Muscle layer of colon (tissue), 2 donors: ENCODE measurements around the gene SPEF1.
"Not testable (repeated sequence)": the region's sequence is repeated elsewhere in the genome, so short reads cannot be mapped to it uniquely, and the experiment has no call there.

Source experiments
- H3K27ac ChIP-seq: one replicate; pipeline ENCODE4 v1.7.0; 2013; ENCODE audit warnings: low read depth, mild to moderate bottlenecking, low read length, moderate library complexity
- H3K27me3 ChIP-seq, 2 donors: one replicate each; pipeline ENCODE4 v1.7.0; 2013; ENCODE audit warnings: low read length in 2 of 2, mild to moderate bottlenecking in 2 of 2; ENCODE audit not compliant: insufficient read depth in 2 of 2, control insufficient read depth in 1 of 2
- H3K36me3 ChIP-seq: one replicate; pipeline ENCODE4 v1.7.0; 2013; ENCODE audit warnings: mild to moderate bottlenecking, low read length; ENCODE audit not compliant: insufficient read depth
- H3K4me1 ChIP-seq: one replicate; pipeline ENCODE4 v1.7.0; 2013; ENCODE audit warnings: mild to moderate bottlenecking, low read length; ENCODE audit not compliant: insufficient read depth
- H3K4me3 ChIP-seq, 2 donors: one replicate each; pipeline ENCODE4 v1.7.0; 2013; ENCODE audit warnings: low read length in 2 of 2, low read depth in 1 of 2, mild to moderate bottlenecking in 1 of 2, moderate library complexity in 1 of 2
- H3K9ac ChIP-seq: one replicate; pipeline ENCODE4 v1.7.0; 2013; ENCODE audit warnings: low read length
- H3K9me3 ChIP-seq: one replicate; pipeline ENCODE4 v1.7.0; 2013; ENCODE audit warnings: mild to moderate bottlenecking, low read length
- donor health status: abdominal sarcoma.
- donor health status: Adenocarcinoma of cecum.

SPEF1 gene

DNA sequence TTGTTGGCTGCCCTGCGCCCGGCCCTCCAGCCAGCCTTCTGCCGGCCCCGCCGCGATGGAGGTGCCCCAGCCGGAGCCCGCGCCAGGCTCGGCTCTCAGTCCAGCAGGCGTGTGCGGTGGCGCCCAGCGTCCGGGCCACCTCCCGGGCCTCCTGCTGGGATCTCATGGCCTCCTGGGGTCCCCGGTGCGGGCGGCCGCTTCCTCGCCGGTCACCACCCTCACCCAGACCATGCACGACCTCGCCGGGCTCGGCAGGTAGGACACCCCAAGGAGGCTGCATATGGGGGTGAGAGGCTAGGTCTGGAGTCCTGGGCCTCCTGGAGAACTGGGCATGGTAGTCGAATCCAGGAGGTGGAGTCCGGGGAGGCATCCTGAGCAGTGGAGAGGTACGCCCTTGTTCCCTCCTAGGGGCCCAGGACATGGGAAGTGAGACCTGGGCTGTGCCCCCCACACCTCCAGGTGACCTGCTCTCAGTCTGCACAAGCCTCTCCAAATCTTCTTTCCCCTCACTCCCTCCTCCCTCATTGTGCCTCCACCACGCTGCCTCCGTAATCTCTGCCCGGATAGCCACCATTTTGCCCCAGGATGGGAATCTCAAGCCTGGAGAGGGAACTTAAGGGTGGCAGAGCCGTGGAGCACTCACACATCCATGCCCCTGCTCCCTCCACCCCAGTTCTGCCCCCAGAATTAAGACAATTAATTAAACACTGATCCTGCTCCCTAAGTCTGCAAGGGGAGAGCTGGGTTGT lies 15.4 kb upstream of the SPEF1 start:
- peak overlapping the region; percentile 53 to 61 for H3K4me3 ChIP-seq
- peaks cover 41% of the 10 kb centered on the region for H3K4me1 ChIP-seq
- H3K27me3 ChIP-seq, result no peaks in the 10 kb centered on the region
- peaks cover 25% of the 10 kb centered on the region for H3K36me3 ChIP-seq
- H3K9me3 ChIP-seq, result no peaks in the 10 kb centered on the region
- H3K27ac ChIP-seq, result peak overlapping the region; percentile 44
- peak overlapping the region; percentile 33 for H3K9ac ChIP-seq

DNA sequence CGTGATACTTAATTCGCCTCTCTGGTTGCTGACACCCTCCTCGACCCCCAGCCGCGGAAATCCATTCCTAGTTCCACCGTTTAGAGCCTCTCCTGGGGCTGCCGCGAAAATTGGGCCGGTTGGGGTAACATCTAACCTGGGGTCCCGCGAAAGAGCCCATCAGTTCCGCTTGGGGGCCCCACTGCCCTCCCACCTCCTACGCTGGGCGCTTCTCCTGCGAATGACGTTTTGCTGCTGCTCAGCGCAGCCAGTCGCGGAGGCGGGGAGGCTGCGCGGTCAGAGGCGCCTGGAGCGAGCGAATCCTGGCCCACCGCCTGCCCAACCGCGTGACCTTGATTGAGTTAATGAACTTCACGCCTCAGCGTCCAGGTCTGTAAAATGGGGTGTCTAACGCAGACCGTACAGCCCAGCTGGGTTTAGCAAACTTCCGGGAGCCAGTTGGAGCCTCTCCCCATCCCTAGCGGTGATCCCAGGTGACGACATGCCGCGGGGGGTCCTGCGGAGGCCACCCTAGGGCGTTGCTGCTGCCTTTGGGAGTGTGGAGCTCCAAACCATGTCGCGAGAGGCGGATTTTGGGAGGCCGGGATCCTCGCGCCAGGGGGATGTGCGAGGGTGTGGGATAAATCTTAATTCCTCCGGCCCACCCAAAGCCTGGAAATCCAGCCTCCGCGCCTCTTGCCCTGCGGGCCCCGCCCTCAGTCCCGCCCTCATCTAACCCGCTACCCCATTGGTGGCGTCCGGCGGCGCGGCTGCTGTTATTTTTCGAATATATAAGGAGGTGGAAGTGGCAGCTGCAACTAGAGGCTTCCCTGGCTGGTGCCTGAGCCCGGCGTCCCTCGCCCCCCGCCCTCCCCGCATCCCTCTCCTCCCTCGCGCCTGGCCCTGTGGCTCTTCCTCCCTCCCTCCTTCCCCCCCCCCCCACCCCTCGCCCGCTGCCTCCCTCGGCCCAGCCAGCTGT lies 14.5 kb upstream of the SPEF1 start, which contains the start of gene CDC25B:
CDC25B (plus strand) TSS at position 800 of the 958 bp plus-strand sequence. CDS start 222 bp downstream, outside the sequence.
- Histone ChIP-seq H3K27ac (peak within 1 kb of the TSS; percentile 87), H3K4me3 (peak within 1 kb of the TSS; percentile 62 to 82), H3K9me3 (no peaks in the 10 kb centered on the region), H3K27me3 (no peaks in the 10 kb centered on the region), H3K9ac (peak within 1 kb of the TSS; percentile 86), H3K36me3 (peaks cover 17% of the 10 kb centered on the region), H3K4me1 (peaks cover 41% of the 10 kb centered on the region)

DNA sequence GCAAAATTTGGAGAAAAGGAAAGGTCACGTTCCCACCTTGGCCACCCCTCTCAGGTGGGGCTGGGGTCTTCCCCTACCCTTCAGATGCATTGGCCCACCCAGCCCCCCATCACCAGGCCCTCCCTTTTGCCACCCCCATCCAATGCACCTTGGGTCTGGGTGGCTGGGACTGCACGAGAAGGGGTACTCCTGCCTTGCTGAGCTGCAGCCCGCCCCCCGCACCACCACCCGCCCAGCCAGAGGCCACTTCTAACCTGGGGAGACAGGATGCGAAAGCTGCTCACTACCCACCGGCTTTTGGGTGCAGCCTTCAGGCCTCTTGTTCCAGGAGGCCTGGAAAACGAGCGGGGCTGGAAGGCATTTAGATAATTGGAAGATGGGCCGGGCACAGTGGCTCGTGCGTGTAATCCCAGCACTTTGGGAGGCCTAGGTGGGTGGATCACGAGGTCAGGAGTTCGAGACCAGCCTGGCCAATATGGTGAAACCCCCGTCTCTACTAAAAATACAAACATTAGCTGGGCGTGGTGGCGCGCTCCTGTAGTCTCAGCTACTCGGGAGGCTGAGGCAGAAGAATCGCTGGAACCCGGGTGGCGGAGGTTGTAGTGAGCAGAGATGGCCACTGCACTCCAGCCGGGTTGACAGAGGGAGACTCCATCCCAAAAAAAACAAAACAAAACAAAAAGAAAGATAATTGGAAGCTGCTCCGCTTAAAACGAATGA lies 13.6 kb upstream of the SPEF1 start:
- peak overlapping the region; percentile 86 for H3K9ac ChIP-seq
- peak overlapping the region in 1 of 2 donors; percentile 82 for H3K4me3 ChIP-seq
- peaks cover 8% of the 10 kb centered on the region for H3K36me3 ChIP-seq
- no peaks in the 10 kb centered on the region for H3K27me3 ChIP-seq
- H3K27ac ChIP-seq, result peak overlapping the region; percentile 87
- H3K4me1 ChIP-seq, result peaks cover 40% of the 10 kb centered on the region
- no peaks in the 10 kb centered on the region for H3K9me3 ChIP-seq

DNA sequence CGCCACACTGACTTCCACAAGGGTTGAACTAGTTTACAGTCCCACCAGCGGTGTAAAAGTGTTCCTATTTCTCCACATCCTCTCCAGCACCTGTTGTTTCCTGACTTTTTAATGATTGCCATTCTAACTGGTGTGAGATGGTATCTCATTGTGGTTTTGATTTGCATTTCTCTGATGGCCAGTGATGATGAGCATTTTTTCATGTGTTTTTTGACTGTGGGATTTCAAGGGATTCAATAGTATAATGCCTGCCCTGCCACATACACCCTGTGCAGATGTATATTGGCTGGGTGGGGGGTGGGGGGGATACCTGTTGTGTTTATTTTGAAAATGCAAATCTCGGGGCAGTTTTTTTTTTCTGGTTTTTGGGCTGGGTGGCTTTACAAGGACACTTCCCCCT lies 12.9 kb upstream of the SPEF1 start:
- not testable (repeated sequence) for H3K4me3 ChIP-seq, H3K27ac ChIP-seq, H3K27me3 ChIP-seq, H3K9ac ChIP-seq, H3K9me3 ChIP-seq, H3K36me3 ChIP-seq
- peaks cover 33% of the 10 kb centered on the region for H3K4me1 ChIP-seq

DNA sequence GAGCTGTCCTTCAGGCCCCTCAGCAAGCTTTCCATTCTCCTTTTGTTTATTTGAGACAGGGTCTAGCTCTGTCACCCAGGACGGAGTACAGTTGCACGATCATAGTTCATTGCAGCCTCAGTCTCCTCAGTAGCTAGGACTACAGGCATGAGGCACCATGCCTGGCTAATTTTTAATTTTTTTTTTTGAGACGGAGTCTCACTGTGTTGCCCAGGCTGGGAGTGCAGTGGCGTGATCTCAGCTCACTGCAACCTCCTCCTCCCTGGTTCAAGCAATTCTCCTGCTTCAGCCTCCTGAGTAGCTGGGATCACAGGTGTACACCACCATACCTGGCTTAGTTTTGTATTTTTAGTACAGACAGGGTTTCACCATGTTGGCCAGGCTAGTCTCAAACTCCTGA lies 8.0 kb upstream of the SPEF1 start:
- H3K9ac ChIP-seq, H3K4me3 ChIP-seq, H3K27ac ChIP-seq, H3K27me3 ChIP-seq, H3K9me3 ChIP-seq, H3K36me3 ChIP-seq: not testable (repeated sequence)
- peaks cover 22% of the 10 kb centered on the region for H3K4me1 ChIP-seq

DNA sequence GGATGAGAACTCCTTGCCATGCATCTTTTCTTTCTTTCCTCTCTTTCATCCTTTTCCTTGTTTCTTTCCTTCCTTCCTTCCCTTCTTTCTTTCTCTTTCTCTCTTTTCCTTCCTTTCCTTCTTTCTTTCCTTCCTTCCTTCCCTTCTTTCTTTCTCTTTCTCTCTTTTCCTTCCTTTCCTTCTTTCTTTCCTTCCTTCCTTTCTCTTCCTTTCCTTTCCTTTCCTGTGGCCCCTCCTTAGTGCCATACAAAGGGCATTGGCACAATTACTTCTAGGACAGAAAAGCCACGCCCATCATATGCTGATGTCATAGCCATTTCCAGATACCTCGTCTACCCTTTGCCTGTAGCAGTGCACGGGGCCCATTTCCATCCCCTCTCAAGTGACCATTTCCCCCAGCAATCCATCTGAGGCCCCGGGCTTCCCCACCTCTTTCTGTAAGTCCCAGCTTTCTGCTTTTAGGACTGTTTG lies 7.5 kb upstream of the SPEF1 start:
- Histone ChIP-seq H3K9me3 (no peaks in the 10 kb centered on the region), H3K27ac (no peak overlapping the region), H3K36me3 (no peaks in the 10 kb centered on the region), H3K9ac (no peak overlapping the region), H3K4me1 (peaks cover 26% of the 10 kb centered on the region), H3K27me3 (no peaks in the 10 kb centered on the region), H3K4me3 (no peak overlapping the region)

DNA sequence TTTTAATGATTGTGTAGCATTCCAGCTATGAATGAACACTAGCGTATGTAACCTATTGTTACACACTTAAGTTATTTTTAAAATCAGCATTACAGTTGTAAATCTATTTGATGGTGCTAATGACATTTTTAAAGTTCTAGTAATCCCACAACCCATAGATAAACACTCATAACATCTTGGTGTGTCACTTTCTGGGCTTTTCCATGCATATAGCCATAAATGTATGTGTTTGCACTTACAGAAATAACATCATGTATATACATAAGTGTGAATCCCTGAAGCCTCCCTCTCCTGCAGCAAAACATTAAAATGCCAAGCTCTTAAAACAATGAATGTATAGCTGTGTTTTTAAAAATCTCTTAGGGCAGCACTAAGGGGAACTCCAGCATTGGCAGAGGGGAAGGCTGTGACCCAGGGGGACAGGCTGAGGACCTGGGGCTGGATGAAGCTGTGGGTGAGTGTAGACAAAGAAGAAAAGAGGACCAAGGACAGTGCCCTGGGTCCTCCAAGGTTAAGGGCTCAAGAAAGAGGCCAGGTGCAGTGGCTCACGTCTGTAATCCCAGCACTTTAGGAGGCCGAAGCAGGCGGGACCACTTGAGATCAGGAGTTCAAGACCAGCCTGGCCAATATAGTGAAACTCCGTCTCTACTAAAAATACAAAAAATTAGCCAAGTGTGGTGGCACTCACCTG lies 6.2 kb upstream of the SPEF1 start:
- no peaks in the 10 kb centered on the region for H3K9me3 ChIP-seq
- peak overlapping the region; percentile 27 for H3K9ac ChIP-seq
- H3K4me1 ChIP-seq, result peaks cover 31% of the 10 kb centered on the region
- H3K4me3 ChIP-seq, result no peak overlapping the region
- peak overlapping the region; percentile 42 for H3K27ac ChIP-seq
- no peaks in the 10 kb centered on the region for H3K36me3 ChIP-seq
- no peaks in the 10 kb centered on the region for H3K27me3 ChIP-seq

DNA sequence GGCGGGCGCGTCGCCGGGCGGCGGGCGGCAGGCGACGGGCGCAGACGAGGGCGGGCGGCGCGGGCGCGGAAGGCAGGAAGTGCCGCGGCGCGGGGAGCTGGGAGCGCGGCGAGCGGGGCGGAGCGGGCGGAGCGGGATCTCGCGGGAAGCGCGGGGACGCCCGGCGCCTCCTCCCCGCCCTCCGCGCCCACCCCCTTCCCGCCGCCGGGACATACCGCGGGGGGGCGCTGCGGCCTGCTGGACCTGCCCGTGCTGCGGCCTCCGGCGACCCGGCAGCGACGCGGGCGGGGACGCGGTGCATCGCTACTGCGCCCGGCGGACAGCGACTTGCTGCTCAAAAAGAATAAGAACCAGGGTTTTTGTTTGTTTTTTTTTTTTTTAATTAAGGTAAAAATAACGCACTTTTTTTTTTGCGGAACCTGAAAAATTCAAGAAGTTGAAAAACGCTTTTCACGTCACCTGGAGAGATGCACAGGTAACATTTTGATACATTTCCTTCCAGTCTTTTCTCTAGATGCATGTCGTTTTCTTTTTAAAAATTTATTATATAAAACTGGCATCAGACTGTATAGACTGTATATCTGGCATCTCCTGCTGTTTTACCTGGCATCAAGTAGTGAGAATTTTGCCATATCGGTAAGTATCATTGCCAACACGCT lies 5.5 kb upstream of the SPEF1 start, which contains the start of gene CENPB:
CENPB (minus strand) TSS at position 76 of the 659 bp plus-strand sequence. CDS start 257 bp downstream, outside the sequence.
- peaks cover 31% of the 10 kb centered on the region for H3K4me1 ChIP-seq
- no peaks in the 10 kb centered on the region for H3K9me3 ChIP-seq
- peak within 1 kb of the TSS; percentile 71 to 84 for H3K4me3 ChIP-seq
- H3K27ac ChIP-seq, result peak within 1 kb of the TSS; percentile 78
- H3K9ac ChIP-seq, result peak within 1 kb of the TSS; percentile 57
- H3K27me3 ChIP-seq, result no peaks in the 10 kb centered on the region
- no peaks in the 10 kb centered on the region for H3K36me3 ChIP-seq

DNA sequence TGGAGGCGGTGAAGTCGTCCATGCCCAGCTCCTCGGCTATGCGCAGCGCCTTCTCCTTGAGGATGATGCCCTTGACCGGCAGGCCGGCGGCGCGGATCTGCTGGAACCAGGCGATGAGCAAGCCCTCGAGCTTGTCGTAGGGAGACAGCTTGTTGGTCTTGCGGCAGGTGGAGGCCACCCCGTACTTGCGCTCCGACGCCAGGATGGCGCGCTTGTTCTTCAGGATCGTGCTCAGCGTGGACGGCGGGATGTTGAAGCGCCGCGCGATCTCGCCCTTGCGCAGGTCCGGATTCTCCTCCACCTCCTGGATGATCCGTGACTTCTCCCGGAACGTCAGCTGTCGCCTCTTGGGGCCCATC lies 4.9 kb upstream of the SPEF1 start:
- H3K36me3 ChIP-seq, result no peaks in the 10 kb centered on the region

More for the DNA sequence above, 4.9 kb upstream of the SPEF1 start:
- H3K27ac ChIP-seq, result peak overlapping the region; percentile 78
- peaks cover 36% of the 10 kb centered on the region for H3K4me1 ChIP-seq
- peak overlapping the region; percentile 57 for H3K9ac ChIP-seq
- H3K9me3 ChIP-seq, result no peaks in the 10 kb centered on the region
- H3K27me3 ChIP-seq, result no peaks in the 10 kb centered on the region
- H3K4me3 ChIP-seq, result peak overlapping the region; percentile 71 to 84
